HepG2 (cell line): Measurements from ENCODE around the gene CHAF1A. TPM values are rescaled to one million over a fixed set of nuclear protein-coding genes. Genes with fewer than 3 reads are reported as not detected.

Experiments used
- ATAD3A ChIP-seq: sonication (generic); formaldehyde crosslinking; IDR thresholded peaks from 2 replicates; pipeline ENCODE4 v1.4.0; 2020; ENCODE audit warnings: missing genetic modification reagents
- BRCA1 ChIP-seq: sonication (generic); formaldehyde crosslinking; IDR thresholded peaks from 2 replicates; pipeline ENCODE4 v1.4.0; 2020; ENCODE audit warnings: missing genetic modification reagents
- BRD4 ChIP-seq: sonication (generic); formaldehyde crosslinking; IDR thresholded peaks from 2 replicates; pipeline ENCODE4 v1.4.0; 2020; ENCODE audit warnings: missing genetic modification reagents
- CSRNP2 ChIP-seq: sonication (generic); formaldehyde crosslinking; conservative IDR thresholded peaks from 2 replicates; pipeline ENCODE4 v1.8.0; 2022; ENCODE audit warnings: low read depth, missing genetic modification reagents
- ELF3 ChIP-seq: IDR thresholded peaks from 2 replicates; pipeline ENCODE4 v1.6.1; 2016; ENCODE audit warnings: missing genetic modification reagents, missing compliant biosample characterization
- HBP1 ChIP-seq: IDR thresholded peaks from 2 replicates; pipeline ENCODE4 v1.6.1; 2016; ENCODE audit warnings: low read depth, control low read depth
- HDAC2 ChIP-seq: sonication (generic); formaldehyde crosslinking; IDR thresholded peaks from 2 replicates; pipeline ENCODE4 v1.4.0; 2020; ENCODE audit warnings: missing genetic modification reagents
- PHF21A ChIP-seq: sonication (generic); formaldehyde crosslinking; IDR thresholded peaks from 2 replicates; pipeline ENCODE4 v1.5.0; 2020; ENCODE audit warnings: mild to moderate bottlenecking, missing genetic modification reagents
- PRDM15 ChIP-seq: sonication (generic); formaldehyde crosslinking; IDR thresholded peaks from 2 replicates; pipeline ENCODE4 v1.4.0; 2020; ENCODE audit warnings: missing genetic modification reagents
- SKI ChIP-seq: fragments of 450-650 bp; IDR thresholded peaks from one replicate; pipeline ENCODE4 v1.6.1; 2018; ENCODE audit warnings: mild to moderate bottlenecking; ENCODE audit not compliant: partially characterized antibody
- SPEN ChIP-seq: sonication (generic); formaldehyde crosslinking; IDR thresholded peaks from 2 replicates; pipeline ENCODE4 v1.5.1; 2020; ENCODE audit warnings: low read depth, mild to moderate bottlenecking, missing genetic modification reagents
- TFAP4 ChIP-seq: sonication (generic); IDR thresholded peaks from 2 replicates; pipeline ENCODE4 v1.6.1; 2016; ENCODE audit warnings: low read depth, borderline replicate concordance
- ZFY ChIP-seq: sonication (generic); formaldehyde crosslinking; IDR thresholded peaks from 2 replicates; pipeline ENCODE4 v1.4.0; 2020; ENCODE audit warnings: missing genetic modification reagents
- ZNF230 ChIP-seq: sonication (generic); formaldehyde crosslinking; IDR thresholded peaks from 2 replicates; pipeline ENCODE4 v1.4.0; 2020; ENCODE audit warnings: mild to moderate bottlenecking, missing genetic modification reagents
- ZNF331 ChIP-seq: sonication (generic); formaldehyde crosslinking; IDR thresholded peaks from 2 replicates; pipeline ENCODE4 v1.4.0; 2020; ENCODE audit warnings: missing genetic modification reagents
- ZNF441 ChIP-seq: sonication (generic); formaldehyde crosslinking; IDR thresholded peaks from 2 replicates; pipeline ENCODE4 v1.7.0; 2021; ENCODE audit warnings: missing genetic modification reagents, borderline replicate concordance
- ZNF83 ChIP-seq: sonication (generic); formaldehyde crosslinking; IDR thresholded peaks from 2 replicates; pipeline ENCODE4 v1.4.0; 2020; ENCODE audit warnings: missing genetic modification reagents, mild to moderate bottlenecking, borderline replicate concordance
- polyA plus RNA-seq, 8 experiments: library from polyadenylated mRNA; depleted of rRNA in 3 of 8; stranded (reverse) in 7 of 8; unstranded in 1 of 8; fragments of >200 nt; fragmentation: Illumina TruSeq in 4 of 8; extraction: Trizol in 4 of 8; gene quantifications; 2 replicates each; pipeline versions ENCODE4 v1.2.1 to v1.2.3, GENCODE V29; 2011 to 2016; ENCODE audit warnings: low read depth in 4 of 8, missing spikeins in 1 of 8, mixed read lengths in 1 of 8; ENCODE audit not compliant: insufficient read depth in 1 of 8
- total RNA-seq, 5 experiments: library from RNA; depleted of rRNA; stranded (reverse); fragments of >200 nt; fragmentation: Illumina TruSeq; extraction: Trizol; gene quantifications; 2 replicates each; pipeline ENCODE4 v1.2.3, GENCODE V29; 2016; ENCODE audit warnings: low read depth in 1 of 5

CHAF1A gene
- total and polyA plus RNA-seq, 2 of the 13 experiments (the other 11 are each of a cell fraction or from before 2014, with no cell fraction given) = 11.0 to 34.8 TPM

- TF ChIP-seq ZNF230 (CRISPR knock-in tag) (no peak), BRD4 (CRISPR knock-in tag) (0 out of 2 replicates have a peak, but pooled peaks have one; percentile 23), ZNF83 (CRISPR knock-in tag) (no peak), SKI (peak; percentile 59), HBP1 (CRISPR knock-in tag) (0 out of 2 replicates have a peak, but pooled peaks have one; percentile 22), CSRNP2 (no peak), TFAP4 (peak; percentile 89; the same call in 1 of the 2 replicates), ZFY (CRISPR knock-in tag) (peak; percentile 50), BRCA1 (CRISPR knock-in tag) (no peak), ZNF441 (CRISPR knock-in tag) (peak; percentile 55; the same call in 1 of the 2 replicates), ATAD3A (CRISPR knock-in tag) (no peak), PRDM15 (CRISPR knock-in tag) (peak; percentile 91), HDAC2 (peak; percentile 70; the same call in 1 of the 2 replicates), ZNF331 (CRISPR knock-in tag) (peak; percentile 39; the same call in 1 of the 2 replicates), SPEN (CRISPR knock-in tag) (peak; percentile 81; the same call in 1 of the 2 replicates), ELF3 (CRISPR knock-in tag) (peak; percentile 64; the same call in 1 of the 2 replicates), PHF21A (CRISPR knock-in tag) (peak; percentile 50; the same call in 1 of the 2 replicates)
Observed at GRCh38 chr19:4391701-4392483, 10.5 kb upstream of the CHAF1A start (continued).
